ENCODE results near the gene DPYSL3.

Gene DPYSL3

GRCh38 chr5:147512659-147513379 is 3.0 kb upstream of the DPYSL3 start:
- DNase-seq (ENCODE audit: low spot score): no peak

GRCh38 chr5:147510885-147511284 is 1.0 kb upstream of the DPYSL3 start:
- no peak for DNase-seq (ENCODE audit: low spot score)

- DNase-seq (ENCODE audit: low spot score): no peak
These were observed 693 bp downstream of the DPYSL3 start for GRCh38 chr5:147509041-147509709.

- no peak for DNase-seq (ENCODE audit: low spot score)
These were observed 1.2 kb downstream of the DPYSL3 start for GRCh38 chr5:147508711-147509040.

- DNase-seq (ENCODE audit: low spot score): no peak
These were observed 2.3 kb downstream of the DPYSL3 start for GRCh38 chr5:147507480-147508126.

GRCh38 chr5:147504535-147504934 is 5.3 kb downstream of the DPYSL3 start:
- DNase-seq (ENCODE audit: low spot score): no peak

- no peak for DNase-seq (ENCODE audit: low spot score)
These were observed 5.9 kb downstream of the DPYSL3 start for GRCh38 chr5:147504011-147504410.

GRCh38 chr5:147490989-147491388 is 18.9 kb downstream of the DPYSL3 start:
- no peak for DNase-seq (ENCODE audit: low spot score)

- DNase-seq (ENCODE audit: low spot score): no peak
These were observed 22.7 kb downstream of the DPYSL3 start for GRCh38 chr5:147487031-147487750.

- no peak for DNase-seq (ENCODE audit: low spot score)
These were observed 24.1 kb downstream of the DPYSL3 start for GRCh38 chr5:147485814-147486213.

GRCh38 chr5:147485046-147485445 is 24.8 kb downstream of the DPYSL3 start:
- no peak for DNase-seq (ENCODE audit: low spot score)

GRCh38 chr5:147484708-147485020 is 25.2 kb downstream of the DPYSL3 start:
- no peak for DNase-seq (ENCODE audit: low spot score)

- no peak for DNase-seq (ENCODE audit: low spot score)
These were observed 25.7 kb downstream of the DPYSL3 start for GRCh38 chr5:147483961-147484707.

GRCh38 chr5:147483188-147483790 is 26.6 kb downstream of the DPYSL3 start:
- no peak for DNase-seq (ENCODE audit: low spot score)

- no peak for DNase-seq (ENCODE audit: low spot score)
These were observed 27.1 kb downstream of the DPYSL3 start for GRCh38 chr5:147482706-147483180.

- no peak for DNase-seq (ENCODE audit: low spot score)
These were observed 27.8 kb downstream of the DPYSL3 start for GRCh38 chr5:147481874-147482705.

- no peak for DNase-seq (ENCODE audit: low spot score)
These were observed 28.5 kb downstream of the DPYSL3 start for GRCh38 chr5:147481376-147481775.

- DNase-seq (ENCODE audit: low spot score): no peak
These were observed 29.9 kb downstream of the DPYSL3 start for GRCh38 chr5:147479949-147480348.

GRCh38 chr5:147479444-147479843 is 30.4 kb downstream of the DPYSL3 start:
- DNase-seq (ENCODE audit: low spot score): no peak

- no peak for DNase-seq (ENCODE audit: low spot score)
These were observed 35.7 kb downstream of the DPYSL3 start for GRCh38 chr5:147474140-147474539.
